ENCODE results near the gene DPP8.

GRCh38 chr15:65394280-65394789, 123.2 kb downstream of the DPP8 start:
- TF ChIP-seq ZNF114 (CRISPR knock-in tag; IDR thresholded peaks at IDR 0.05) (no peak), CTCF (conservative IDR thresholded peaks at IDR 0.05; ENCODE audit: low read depth in 2 of 2) (no peak), ETS1 (IDR thresholded peaks at IDR 0.05) (no peak), POLR2AphosphoS5 (IDR thresholded peaks at IDR 0.05; ENCODE audit: low read depth) (no peak), NANOG (IDR thresholded peaks at IDR 0.05; ENCODE audit: borderline replicate concordance) (no peak), CREB1 (CRISPR knock-in tag; IDR thresholded peaks at IDR 0.05; ENCODE audit: low read depth) (no peak), EZH2phosphoT487 (IDR thresholded peaks at IDR 0.05; ENCODE audit: unreplicated experiment) (no peak), REST (IDR thresholded peaks at IDR 0.05; ENCODE audit: unreplicated experiment) (no peak)
